DND-41 (cell line): ENCODE results near the gene MSL1.

ENCODE experiments used
- ATAC-seq: fragments of 200-7000 bp; cut with Tn5 transposase; 3 replicates; pipeline ENCODE4 v1.9.1; 2021; ENCODE audit warnings: low read depth; ENCODE audit not compliant: insufficient read depth
- DNase-seq: peaks from one replicate; pipeline ENCODE4 v3.0.0-alpha.2; 2020
- H2AFZ ChIP-seq: 2 replicates; pipeline ENCODE4 v1.6.0; 2012; ENCODE audit warnings: low read depth, low read length
- H3K27ac ChIP-seq: 2 replicates; pipeline ENCODE4 v1.5.1; 2012; ENCODE audit warnings: low read length, inconsistent platforms
- H3K27me3 ChIP-seq: fragments of 200-600 bp; sonication (generic); 2 replicates; pipeline ENCODE4 v1.6.0; 2012; ENCODE audit warnings: low read length, mild to moderate bottlenecking, inconsistent platforms; ENCODE audit not compliant: insufficient read depth, poor library complexity
- H3K36me3 ChIP-seq: 2 replicates; pipeline ENCODE4 v1.5.1; 2012; ENCODE audit warnings: low read length, inconsistent platforms; ENCODE audit not compliant: insufficient read depth
- H3K4me1 ChIP-seq: 2 replicates; pipeline ENCODE4 v1.5.1; 2012; ENCODE audit warnings: mild to moderate bottlenecking, low read length; ENCODE audit not compliant: insufficient read depth
- H3K4me2 ChIP-seq: 2 replicates; pipeline ENCODE4 v1.6.0; 2012; ENCODE audit warnings: mild to moderate bottlenecking, moderate library complexity, low read length, inconsistent platforms; ENCODE audit not compliant: insufficient read depth
- H3K4me3 ChIP-seq, 2 experiments: fragments of 200-600 bp in 1 of 2; shearing (Covaris generic) in 1 of 2; 2 replicates each; pipeline ENCODE4 v1.5.1; 2012 to 2016; ENCODE audit warnings: inconsistent platforms in 2 of 2, low read length in 2 of 2, mild to moderate bottlenecking in 2 of 2, low read depth in 1 of 2, moderate library complexity in 1 of 2
- H3K79me2 ChIP-seq: 2 replicates; pipeline ENCODE4 v1.6.0; 2012; ENCODE audit warnings: low read length, inconsistent platforms; ENCODE audit not compliant: insufficient read depth
- H3K9ac ChIP-seq: 2 replicates; pipeline ENCODE4 v1.6.0; 2012; ENCODE audit warnings: low read depth, mild to moderate bottlenecking, inconsistent platforms, low read length, moderate library complexity
- H3K9me3 ChIP-seq: 2 replicates; pipeline ENCODE4 v1.5.1; 2012; ENCODE audit warnings: low read length, moderate library complexity, mild to moderate bottlenecking, inconsistent platforms; ENCODE audit not compliant: insufficient read depth, severe bottlenecking
- H4K20me1 ChIP-seq: 2 replicates; pipeline ENCODE4 v1.6.0; 2012; ENCODE audit warnings: low read length; ENCODE audit not compliant: insufficient read depth
- EZH2 ChIP-seq: IDR thresholded peaks from 3 replicates; pipeline ENCODE4 v1.6.1; 2012; ENCODE audit warnings: borderline replicate concordance, low read depth, mild to moderate bottlenecking, moderate library complexity, low read length, inconsistent platforms; ENCODE audit not compliant: severe bottlenecking
- TF ChIP-seq, protein P1 (sequence below): IDR thresholded peaks from 2 replicates; pipeline ENCODE4 v1.5.1; 2012; ENCODE audit warnings: borderline replicate concordance, low read length, moderate library complexity, mild to moderate bottlenecking; ENCODE audit not compliant: poor library complexity, severe bottlenecking; ENCODE audit errors: extremely low read depth

Gene MSL1

DNA sequence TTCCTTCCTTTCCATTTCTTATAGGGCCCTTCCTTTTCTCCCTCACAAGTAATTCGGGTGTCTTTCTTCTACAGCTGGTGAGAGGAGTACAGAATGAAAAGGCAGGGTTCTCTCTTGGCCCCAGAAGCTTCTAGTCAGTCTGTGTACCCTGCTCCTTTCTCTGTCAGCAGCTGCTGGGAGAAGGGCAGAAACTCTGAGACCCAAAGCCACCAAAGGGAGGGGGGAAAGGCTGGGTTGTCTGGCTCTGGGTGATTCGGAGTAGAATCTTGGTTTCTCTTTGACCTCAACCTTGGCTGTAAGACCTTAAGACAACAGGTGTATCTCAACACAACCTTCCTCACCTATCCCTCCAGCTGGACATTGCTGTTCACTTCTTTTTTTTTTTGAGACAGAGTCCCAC is 18.1 kb upstream of the MSL1 start:
- H3K27me3 ChIP-seq = no peaks in the 10 kb centered on the region
- H3K4me2 ChIP-seq = no peak overlapping the region
- no peaks in the 10 kb centered on the region for H3K9me3 ChIP-seq
- 0 out of 2 replicates have a peak overlapping the region, but pooled peaks have one; percentile 13 for H2AFZ ChIP-seq
- peaks cover 10% of the 10 kb centered on the region for H3K79me2 ChIP-seq
- H3K4me1 ChIP-seq = peaks cover 50% of the 10 kb centered on the region
- H3K4me3 ChIP-seq = no peak overlapping the region
- H3K9ac ChIP-seq = no peak overlapping the region
- no peaks in the 10 kb centered on the region for H4K20me1 ChIP-seq
- H3K27ac ChIP-seq = no peak overlapping the region
- no peak for DNase-seq
- TF ChIP-seq, protein P1, sequence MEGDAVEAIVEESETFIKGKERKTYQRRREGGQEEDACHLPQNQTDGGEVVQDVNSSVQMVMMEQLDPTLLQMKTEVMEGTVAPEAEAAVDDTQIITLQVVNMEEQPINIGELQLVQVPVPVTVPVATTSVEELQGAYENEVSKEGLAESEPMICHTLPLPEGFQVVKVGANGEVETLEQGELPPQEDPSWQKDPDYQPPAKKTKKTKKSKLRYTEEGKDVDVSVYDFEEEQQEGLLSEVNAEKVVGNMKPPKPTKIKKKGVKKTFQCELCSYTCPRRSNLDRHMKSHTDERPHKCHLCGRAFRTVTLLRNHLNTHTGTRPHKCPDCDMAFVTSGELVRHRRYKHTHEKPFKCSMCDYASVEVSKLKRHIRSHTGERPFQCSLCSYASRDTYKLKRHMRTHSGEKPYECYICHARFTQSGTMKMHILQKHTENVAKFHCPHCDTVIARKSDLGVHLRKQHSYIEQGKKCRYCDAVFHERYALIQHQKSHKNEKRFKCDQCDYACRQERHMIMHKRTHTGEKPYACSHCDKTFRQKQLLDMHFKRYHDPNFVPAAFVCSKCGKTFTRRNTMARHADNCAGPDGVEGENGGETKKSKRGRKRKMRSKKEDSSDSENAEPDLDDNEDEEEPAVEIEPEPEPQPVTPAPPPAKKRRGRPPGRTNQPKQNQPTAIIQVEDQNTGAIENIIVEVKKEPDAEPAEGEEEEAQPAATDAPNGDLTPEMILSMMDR = no peak
- TF ChIP-seq EZH2 = no peak
- no peaks in the 10 kb centered on the region for H3K36me3 ChIP-seq
- no peak for ATAC-seq

- Histone ChIP-seq H3K27ac (no peak overlapping the region), H2AFZ (no peak overlapping the region), H3K9ac (no peak overlapping the region), H3K4me3 (no peak overlapping the region), H3K4me1 (peaks cover 44% of the 10 kb centered on the region), H3K9me3 (no peaks in the 10 kb centered on the region), H3K79me2 (peaks cover 6% of the 10 kb centered on the region), H3K36me3 (no peaks in the 10 kb centered on the region), H3K27me3 (no peaks in the 10 kb centered on the region), H3K4me2 (no peak overlapping the region), H4K20me1 (no peaks in the 10 kb centered on the region)
- DNase-seq (no peak), ATAC-seq (no peak)
- TF ChIP-seq EZH2 = no peak
- TF ChIP-seq, protein P1 = no peak
These were observed 16.9 kb upstream of the MSL1 start for GRCh38 chr17:40104594-40105486.

- Histone ChIP-seq H3K9me3 (no peaks in the 10 kb centered on the region), H2AFZ (no peak overlapping the region), H3K4me2 (no peak overlapping the region), H3K27me3 (no peaks in the 10 kb centered on the region), H3K36me3 (no peaks in the 10 kb centered on the region), H3K4me1 (peaks cover 37% of the 10 kb centered on the region), H3K79me2 (no peaks in the 10 kb centered on the region), H4K20me1 (no peaks in the 10 kb centered on the region), H3K9ac (no peak overlapping the region), H3K4me3 (no peak overlapping the region), H3K27ac (no peak overlapping the region)
- DNase-seq = no peak
- TF ChIP-seq EZH2 = no peak
- TF ChIP-seq, protein P1 = no peak
- ATAC-seq = no peak
These were observed 15.7 kb upstream of the MSL1 start for GRCh38 chr17:40105861-40106759.
